Thyroid gland (tissue), 4 donors: Measurements from ENCODE around the gene NHLH2.

Experiments
- CTCF ChIP-seq, 6 experiments: fragments of 200-600 bp in 3 of 6; fragments of 450-650 bp in 3 of 6; sonication (generic) in 3 of 6; IDR thresholded peaks; one replicate each; pipeline ENCODE4 v1.5.1; 2016 to 2019; ENCODE audit warnings: antibody characterized with exemption in 6 of 6, mild to moderate bottlenecking in 2 of 6, inconsistent platforms in 1 of 6, moderate library complexity in 1 of 6
- POLR2A ChIP-seq, 2 donors: fragments of 450-650 bp; IDR thresholded peaks; one replicate each; pipeline ENCODE4 v1.6.1; 2017; ENCODE audit warnings: antibody characterized with exemption in 2 of 2, mild to moderate bottlenecking in 2 of 2, moderate library complexity in 1 of 2

GRCh38 chr1:115793162-115793561, 47.8 kb downstream of the NHLH2 start:
- TF ChIP-seq CTCF (IDR thresholded peaks at IDR 0.05), result no peak
- no peak for TF ChIP-seq POLR2A (IDR thresholded peaks at IDR 0.05)
